ENCODE measurements around the gene ATP7B. TPM values are rescaled to one million over a fixed set of nuclear protein-coding genes. Genes with fewer than 3 reads are reported as not detected.

The ATP7B gene
- total RNA-seq (1 to 10 TPM; 4.5 to 8.1 (median 5.5) TPM), polyA plus RNA-seq (1 to 10 TPM in 2 of 3 donors, under 1 TPM in 1; 0.60 to 5.1 (median 1.2) TPM)

GRCh38 chr13:52010890-52011631, at the start of gene ATP7B:
Gene ATP7B, minus strand, starts transcription at chr13:52011450. Its CDS starts 113 bp downstream, at chr13:52011337.
- no peaks in the 10 kb centered on the region for H3K36me3 ChIP-seq

GRCh38 chr13:52053460-52053859, 42.2 kb upstream of the ATP7B start:
- Histone ChIP-seq H3K4me1 (no peaks in the 10 kb centered on the region), H3K27me3 (no peaks in the 10 kb centered on the region), H3K27ac (no peak overlapping the region), H3K9me3 (no peaks in the 10 kb centered on the region), H3K36me3 (no peaks in the 10 kb centered on the region), H3K4me3 (no peak overlapping the region)
- TF ChIP-seq POLR2A (IDR thresholded peaks at IDR 0.05) (no peak), POLR2AphosphoS5 (IDR thresholded peaks at IDR 0.05) (no peak), EP300 (IDR thresholded peaks at IDR 0.05) (no peak), CTCF (IDR thresholded peaks at IDR 0.05) (no peak)
- 76 to 80% methylated on average over 4 of the region's 4 CpGs for WGBS, 2 donors
- DNase-seq = no peak
- intact Hi-C loops (cut with DNase I) = no loop called here

More at GRCh38 chr13:52010890-52011631, at the start of gene ATP7B:
- H3K27me3 ChIP-seq = no peaks in the 10 kb centered on the region
- TF ChIP-seq CTCF (IDR thresholded peaks at IDR 0.05) (peak in 1 of 4 experiments; percentile 11), POLR2A (IDR thresholded peaks at IDR 0.05) (no peak)
- no peaks in the 10 kb centered on the region for H3K9me3 ChIP-seq
- intact Hi-C loops (cut with DNase I) = loop anchor here (2.0 to 5.0 kb wide), 4 partner anchors 194 to 559 kb away; partner anchors contain the start of genes INTS6, VPS36 and WDFY2
- 2 to 4% methylated on average over 46 of the region's 46 CpGs for WGBS, 2 donors
- H3K4me1 ChIP-seq = peaks cover 0 to 32% (median 19%) of the 10 kb centered on the region in 4 donors
- peak; percentile 68 for DNase-seq
- peak within 1 kb of the TSS; percentile 76 to 79 (median 77) for H3K27ac ChIP-seq
- peak within 1 kb of the TSS; percentile 67 to 92 (median 78) for H3K4me3 ChIP-seq

DNA sequence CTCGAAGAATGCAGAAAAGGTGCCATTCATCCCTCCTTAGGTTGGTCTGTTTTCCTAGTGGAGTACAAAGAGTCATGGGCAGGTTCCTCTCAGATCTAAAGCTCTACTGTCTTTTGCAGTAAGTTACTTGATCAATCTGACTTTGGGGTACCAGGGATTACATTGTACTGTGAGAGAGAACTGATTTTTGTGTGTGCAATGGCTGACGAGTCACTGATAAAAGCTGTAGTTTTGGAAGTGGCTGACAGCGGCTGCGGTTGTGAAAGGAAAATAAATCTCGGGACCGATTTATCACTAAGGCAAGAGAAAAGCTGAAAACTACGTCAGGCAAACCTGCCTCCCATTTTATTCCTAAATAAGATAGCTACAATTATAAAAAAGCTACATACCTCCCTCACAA, 40.1 kb upstream of the ATP7B start:
- H3K4me3 ChIP-seq = no peak overlapping the region
- H3K27ac ChIP-seq = no peak overlapping the region
- DNase-seq = no peak
- no peaks in the 10 kb centered on the region for H3K36me3 ChIP-seq
- no peaks in the 10 kb centered on the region for H3K4me1 ChIP-seq
- TF ChIP-seq POLR2A (IDR thresholded peaks at IDR 0.05) (no peak), EP300 (IDR thresholded peaks at IDR 0.05) (no peak), POLR2AphosphoS5 (IDR thresholded peaks at IDR 0.05) (no peak), CTCF (IDR thresholded peaks at IDR 0.05) (no peak)
- H3K9me3 ChIP-seq = no peaks in the 10 kb centered on the region
- 88% methylated on average over 7 of the region's 7 CpGs for WGBS, 2 donors
- intact Hi-C loops (cut with DNase I) = no loop called here
- no peaks in the 10 kb centered on the region for H3K27me3 ChIP-seq

DNA sequence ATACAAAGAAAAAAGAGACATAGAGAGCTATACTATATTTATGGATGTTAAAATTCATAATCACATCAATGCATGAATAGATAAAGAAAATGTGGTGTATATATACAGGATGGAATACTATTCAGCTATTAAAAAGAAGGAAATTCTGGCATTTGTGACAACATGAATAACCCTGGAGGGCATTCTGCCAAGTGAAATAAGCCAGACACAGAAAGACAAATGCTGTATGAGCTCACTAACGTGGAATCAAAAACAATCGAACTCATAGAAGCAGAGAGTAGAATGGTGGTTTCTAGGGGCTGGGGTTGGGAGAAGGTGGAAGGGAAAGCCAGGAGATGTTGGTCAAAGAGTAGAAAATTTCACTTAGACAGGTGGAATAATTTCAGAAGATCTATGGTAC, 37.3 kb upstream of the ATP7B start:
- no peaks in the 10 kb centered on the region for H3K4me1 ChIP-seq
- TF ChIP-seq POLR2AphosphoS5 (IDR thresholded peaks at IDR 0.05) (no peak), EP300 (IDR thresholded peaks at IDR 0.05) (no peak), CTCF (IDR thresholded peaks at IDR 0.05) (no peak)
- H3K27ac ChIP-seq = no peak overlapping the region
- H3K36me3 ChIP-seq = no peaks in the 10 kb centered on the region
- H3K27me3 ChIP-seq = no peaks in the 10 kb centered on the region
- no peak for DNase-seq
- H3K9me3 ChIP-seq = no peaks in the 10 kb centered on the region
- H3K4me3 ChIP-seq = no peak overlapping the region
- 84 to 88% methylated on average over 2 of the region's 2 CpGs for WGBS, 2 donors
- intact Hi-C loops (cut with DNase I) = no loop called here
